Dedifferentiated amniotic fluid mesenchymal stem cell (primary cell): ENCODE results near the gene VWA7.

Experiments
- DNase-seq: peaks from one replicate; pipeline ENCODE4 v3.0.0-alpha.2; 2016; ENCODE audit errors: extremely low spot score

VWA7 gene

GRCh38 chr6:31758281-31758680 is 18.8 kb downstream of the VWA7 start:
- no peak for DNase-seq

- no peak for DNase-seq
Observed at GRCh38 chr6:31752739-31753319, 24.3 kb downstream of the VWA7 start.

- no peak for DNase-seq
Observed at GRCh38 chr6:31750411-31751022, 26.6 kb downstream of the VWA7 start.

GRCh38 chr6:31749301-31750036 is 27.7 kb downstream of the VWA7 start:
- no peak for DNase-seq

- no peak for DNase-seq
Observed at GRCh38 chr6:31744422-31744821, 32.7 kb downstream of the VWA7 start.

- DNase-seq = no peak
Observed at GRCh38 chr6:31742894-31743293, 34.2 kb downstream of the VWA7 start.

GRCh38 chr6:31741815-31742214 is 35.3 kb downstream of the VWA7 start:
- DNase-seq = no peak

- no peak for DNase-seq
Observed at GRCh38 chr6:31740397-31741223, 36.5 kb downstream of the VWA7 start.

GRCh38 chr6:31739639-31740396 is 37.3 kb downstream of the VWA7 start, which contains the start of gene MSH5:
Gene MSH5, plus strand, starts transcription at chr6:31740005. Its CDS starts 462 bp downstream, at chr6:31740467.
- DNase-seq = peak; percentile 99

GRCh38 chr6:31737991-31738979 is 38.8 kb downstream of the VWA7 start:
- peak; percentile 41 for DNase-seq

GRCh38 chr6:31737315-31737990 is 39.7 kb downstream of the VWA7 start:
- no peak for DNase-seq

- no peak for DNase-seq
Observed at GRCh38 chr6:31736768-31737314, 40.3 kb downstream of the VWA7 start.

- DNase-seq = peak; percentile 66
Observed at GRCh38 chr6:31736021-31736767, 40.9 kb downstream of the VWA7 start, which contains the start of gene CLIC1. Gene CLIC1, minus strand, starts transcription at chr6:31736530. Its CDS starts 230 bp downstream, at chr6:31736300.

- no peak for DNase-seq
Observed at GRCh38 chr6:31734821-31735406, 42.2 kb downstream of the VWA7 start.

- DNase-seq = no peak
Observed at GRCh38 chr6:31734247-31734820, 42.8 kb downstream of the VWA7 start.

- no peak for DNase-seq
Observed at GRCh38 chr6:31733734-31734133, 43.4 kb downstream of the VWA7 start.

GRCh38 chr6:31732029-31732428 is 45.1 kb downstream of the VWA7 start:
- no peak for DNase-seq

GRCh38 chr6:31730631-31731086 is 46.5 kb downstream of the VWA7 start:
- no peak for DNase-seq
